HCT116 (cell line): Measurements from ENCODE around the gene ANKFN1.

Experiments
- CEBPB ChIP-seq: IDR thresholded peaks from 2 replicates; pipeline ENCODE4 v1.6.1; 2012; ENCODE audit warnings: low read depth
- EGR1 ChIP-seq: IDR thresholded peaks from 2 replicates; pipeline ENCODE4 v1.6.1; 2012; ENCODE audit warnings: low read depth
- EZH2 ChIP-seq: fragments of 200-600 bp; sonication (generic); IDR thresholded peaks from 2 replicates; pipeline ENCODE4 v1.6.1; 2017; ENCODE audit warnings: antibody characterized with exemption, mixed run types
- POLR2A ChIP-seq: IDR thresholded peaks from 2 replicates; pipeline ENCODE4 v1.7.0; 2011; ENCODE audit warnings: borderline replicate concordance; ENCODE audit not compliant: insufficient read depth, insufficient read length; ENCODE audit errors: extremely low read depth
- TCF7L2 ChIP-seq: IDR thresholded peaks from 2 replicates; pipeline ENCODE4 v1.7.0; 2011; ENCODE audit warnings: borderline replicate concordance, inconsistent platforms; ENCODE audit not compliant: insufficient read depth, insufficient read length; ENCODE audit errors: extremely low read depth
- YY1 ChIP-seq: IDR thresholded peaks from 2 replicates; pipeline ENCODE4 v1.6.1; 2011; ENCODE audit warnings: low read length, low read depth, moderate library complexity, mild to moderate bottlenecking; ENCODE audit not compliant: insufficient replicate concordance; ENCODE audit errors: extremely low read depth
- ZNF274 ChIP-seq: fragments of 200-500 bp; sonication (Bioruptor generic); IDR thresholded peaks from 2 replicates; pipeline ENCODE4 v1.6.1; 2014; ENCODE audit warnings: mild to moderate bottlenecking, low read depth, low read length, inconsistent platforms
- TF ChIP-seq, protein P1 (sequence below), 3 experiments: fragments of 200-600 bp in 1 of 3; sonication (generic) in 1 of 3; IDR thresholded peaks in 2 of 3; conservative IDR thresholded peaks in 1 of 3; 2 replicates each; pipeline ENCODE4 v1.5.1; 2012 to 2017; ENCODE audit warnings: low read depth in 2 of 3, low read length in 2 of 3, antibody characterized with exemption in 1 of 3, borderline replicate concordance in 1 of 3, control low read depth in 1 of 3, mild to moderate bottlenecking in 1 of 3, mixed read lengths in 1 of 3, mixed run types in 1 of 3, moderate library complexity in 1 of 3; ENCODE audit not compliant: insufficient read depth in 1 of 3
- TF ChIP-seq, protein P2 (sequence below): IDR thresholded peaks from 2 replicates; pipeline ENCODE4 v1.6.1; 2011; ENCODE audit warnings: mild to moderate bottlenecking, low read length, moderate library complexity; ENCODE audit not compliant: insufficient replicate concordance; ENCODE audit errors: extremely low read depth

DNA sequence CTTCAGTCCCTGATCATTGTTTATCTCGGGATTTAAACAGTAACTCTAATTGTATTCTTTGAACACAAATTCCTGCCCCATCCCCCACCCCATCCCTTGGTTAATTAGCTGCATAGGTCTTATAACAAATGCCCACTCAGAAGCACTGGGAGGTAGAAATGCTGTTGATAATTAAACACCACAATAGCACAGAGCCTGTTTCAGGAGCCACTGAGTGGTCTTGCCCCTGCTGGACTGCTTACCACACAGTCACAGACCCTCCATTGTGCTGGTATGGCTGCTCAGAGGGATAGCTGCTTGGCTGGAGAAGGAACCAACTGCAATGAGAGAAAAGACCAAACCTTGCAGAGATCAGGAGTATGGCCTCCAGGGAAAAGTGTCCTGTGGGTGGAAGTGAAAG lies 214.1 kb downstream of the ANKFN1 start:
- TF ChIP-seq, protein P1, sequence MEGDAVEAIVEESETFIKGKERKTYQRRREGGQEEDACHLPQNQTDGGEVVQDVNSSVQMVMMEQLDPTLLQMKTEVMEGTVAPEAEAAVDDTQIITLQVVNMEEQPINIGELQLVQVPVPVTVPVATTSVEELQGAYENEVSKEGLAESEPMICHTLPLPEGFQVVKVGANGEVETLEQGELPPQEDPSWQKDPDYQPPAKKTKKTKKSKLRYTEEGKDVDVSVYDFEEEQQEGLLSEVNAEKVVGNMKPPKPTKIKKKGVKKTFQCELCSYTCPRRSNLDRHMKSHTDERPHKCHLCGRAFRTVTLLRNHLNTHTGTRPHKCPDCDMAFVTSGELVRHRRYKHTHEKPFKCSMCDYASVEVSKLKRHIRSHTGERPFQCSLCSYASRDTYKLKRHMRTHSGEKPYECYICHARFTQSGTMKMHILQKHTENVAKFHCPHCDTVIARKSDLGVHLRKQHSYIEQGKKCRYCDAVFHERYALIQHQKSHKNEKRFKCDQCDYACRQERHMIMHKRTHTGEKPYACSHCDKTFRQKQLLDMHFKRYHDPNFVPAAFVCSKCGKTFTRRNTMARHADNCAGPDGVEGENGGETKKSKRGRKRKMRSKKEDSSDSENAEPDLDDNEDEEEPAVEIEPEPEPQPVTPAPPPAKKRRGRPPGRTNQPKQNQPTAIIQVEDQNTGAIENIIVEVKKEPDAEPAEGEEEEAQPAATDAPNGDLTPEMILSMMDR (IDR thresholded peaks at IDR 0.05 in 2 of 3, conservative IDR thresholded peaks at IDR 0.05 in 1 of 3; ENCODE audit: borderline replicate concordance in 1 of 3, insufficient read depth in 1 of 3, low read depth in 2 of 3, low read length in 2 of 3): no peak
- TF ChIP-seq ZNF274 (no peak), EGR1 (no peak), POLR2A (no peak), EZH2 (no peak), YY1 (no peak), CEBPB (no peak), TCF7L2 (no peak)
- TF ChIP-seq, protein P2, sequence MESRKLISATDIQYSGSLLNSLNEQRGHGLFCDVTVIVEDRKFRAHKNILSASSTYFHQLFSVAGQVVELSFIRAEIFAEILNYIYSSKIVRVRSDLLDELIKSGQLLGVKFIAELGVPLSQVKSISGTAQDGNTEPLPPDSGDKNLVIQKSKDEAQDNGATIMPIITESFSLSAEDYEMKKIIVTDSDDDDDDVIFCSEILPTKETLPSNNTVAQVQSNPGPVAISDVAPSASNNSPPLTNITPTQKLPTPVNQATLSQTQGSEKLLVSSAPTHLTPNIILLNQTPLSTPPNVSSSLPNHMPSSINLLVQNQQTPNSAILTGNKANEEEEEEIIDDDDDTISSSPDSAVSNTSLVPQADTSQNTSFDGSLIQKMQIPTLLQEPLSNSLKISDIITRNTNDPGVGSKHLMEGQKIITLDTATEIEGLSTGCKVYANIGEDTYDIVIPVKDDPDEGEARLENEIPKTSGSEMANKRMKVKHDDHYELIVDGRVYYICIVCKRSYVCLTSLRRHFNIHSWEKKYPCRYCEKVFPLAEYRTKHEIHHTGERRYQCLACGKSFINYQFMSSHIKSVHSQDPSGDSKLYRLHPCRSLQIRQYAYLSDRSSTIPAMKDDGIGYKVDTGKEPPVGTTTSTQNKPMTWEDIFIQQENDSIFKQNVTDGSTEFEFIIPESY: no peak
